Mucosa of rectum (tissue), 2 donors: ENCODE results near the gene ZNF189.
"Not testable (repeated sequence)": the region's sequence is repeated elsewhere in the genome, so short reads cannot be mapped to it uniquely, and the experiment has no call there.

Source experiments
- H3K27ac ChIP-seq, 2 donors: one replicate each; pipeline ENCODE4 v1.7.0; 2013; ENCODE audit warnings: inconsistent platforms in 2 of 2, low read depth in 2 of 2, low read length in 2 of 2
- H3K27me3 ChIP-seq, 2 donors: one replicate each; pipeline ENCODE4 v1.7.0; 2013; ENCODE audit warnings: low read length in 2 of 2; ENCODE audit not compliant: control insufficient read depth in 2 of 2, insufficient read depth in 2 of 2
- H3K36me3 ChIP-seq, 2 donors: one replicate each; pipeline ENCODE4 v1.7.0; 2013; ENCODE audit warnings: low read length in 2 of 2; ENCODE audit not compliant: control insufficient read depth in 2 of 2, insufficient read depth in 2 of 2
- H3K4me1 ChIP-seq, 2 donors: one replicate each; pipeline ENCODE4 v1.7.0; 2013; ENCODE audit warnings: low read length in 2 of 2, mild to moderate bottlenecking in 1 of 2; ENCODE audit not compliant: control insufficient read depth in 2 of 2, insufficient read depth in 2 of 2
- H3K4me3 ChIP-seq, 2 donors: one replicate each; pipeline ENCODE4 v1.7.0; 2013; ENCODE audit warnings: low read length in 2 of 2
- H3K9ac ChIP-seq, 2 donors: one replicate each; pipeline ENCODE4 v1.7.0; 2013; ENCODE audit warnings: low read length in 2 of 2, low read depth in 1 of 2, mild to moderate bottlenecking in 1 of 2
- H3K9me3 ChIP-seq, 2 donors: one replicate each; pipeline ENCODE4 v1.7.0; 2013; ENCODE audit warnings: low read length in 2 of 2; ENCODE audit not compliant: control insufficient read depth in 2 of 2
- donor health status: healthy.
- donor health status: Normal muscosa, but diverticular disease.

ZNF189 gene

GRCh38 chr9:101376111-101376848, 22.4 kb upstream of the ZNF189 start:
- no peak overlapping the region for H3K4me3 ChIP-seq
- H3K9ac ChIP-seq = no peak overlapping the region
- H3K4me1 ChIP-seq = no peaks in the 10 kb centered on the region
- no peaks in the 10 kb centered on the region for H3K27me3 ChIP-seq
- no peaks in the 10 kb centered on the region for H3K9me3 ChIP-seq
- H3K27ac ChIP-seq = no peak overlapping the region
- H3K36me3 ChIP-seq = no peaks in the 10 kb centered on the region

DNA sequence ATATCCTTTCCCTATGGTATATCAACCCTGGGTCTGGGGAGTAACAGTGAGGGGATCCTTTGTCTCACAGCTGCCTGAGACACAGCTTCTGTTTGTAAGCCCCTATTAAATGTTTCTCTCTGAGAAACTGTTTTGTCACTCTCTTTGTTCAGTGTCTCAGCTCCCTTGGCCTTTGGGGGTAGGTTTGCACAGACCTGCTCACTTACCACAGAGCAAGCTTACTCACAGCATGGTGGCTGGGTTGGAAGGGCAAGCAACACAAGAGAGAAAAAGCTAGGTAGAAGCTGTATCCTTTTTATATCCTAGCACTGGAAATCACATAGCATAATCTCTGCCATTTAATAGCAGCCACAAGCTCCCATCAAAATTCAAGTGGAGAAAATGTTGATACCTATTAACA, 18.4 kb upstream of the ZNF189 start:
- Histone ChIP-seq H3K9me3 (no peaks in the 10 kb centered on the region), H3K4me1 (no peaks in the 10 kb centered on the region), H3K9ac (no peak overlapping the region), H3K4me3 (no peak overlapping the region), H3K36me3 (no peaks in the 10 kb centered on the region), H3K27ac (no peak overlapping the region), H3K27me3 (no peaks in the 10 kb centered on the region)

DNA sequence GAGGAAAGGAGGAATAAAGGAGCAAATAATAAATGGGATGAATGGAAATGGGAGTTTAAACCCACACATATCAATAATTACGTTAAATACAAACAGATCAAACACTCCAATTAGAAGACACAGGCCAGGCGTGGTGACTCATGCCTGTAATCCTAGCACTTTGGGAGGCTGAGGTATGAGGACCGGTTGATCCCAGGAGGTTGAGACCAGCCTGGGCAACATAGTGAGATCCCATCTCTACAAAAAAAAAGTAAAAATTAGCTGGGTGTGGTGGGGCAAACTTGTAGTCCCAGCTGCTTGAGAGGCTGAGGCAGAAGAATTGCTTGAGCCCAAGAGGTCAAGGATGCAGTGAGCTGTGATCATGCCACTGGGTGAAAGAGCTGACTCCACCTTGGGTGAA, 17.5 kb upstream of the ZNF189 start:
- Histone ChIP-seq H3K27ac (no peak overlapping the region), H3K27me3 (no peaks in the 10 kb centered on the region), H3K4me3 (no peak overlapping the region), H3K9me3 (no peaks in the 10 kb centered on the region), H3K4me1 (no peaks in the 10 kb centered on the region), H3K36me3 (no peaks in the 10 kb centered on the region), H3K9ac (no peak overlapping the region)

GRCh38 chr9:101381833-101382342, 16.8 kb upstream of the ZNF189 start:
- H3K9ac ChIP-seq = no peak overlapping the region
- H3K27me3 ChIP-seq = no peaks in the 10 kb centered on the region

DNA sequence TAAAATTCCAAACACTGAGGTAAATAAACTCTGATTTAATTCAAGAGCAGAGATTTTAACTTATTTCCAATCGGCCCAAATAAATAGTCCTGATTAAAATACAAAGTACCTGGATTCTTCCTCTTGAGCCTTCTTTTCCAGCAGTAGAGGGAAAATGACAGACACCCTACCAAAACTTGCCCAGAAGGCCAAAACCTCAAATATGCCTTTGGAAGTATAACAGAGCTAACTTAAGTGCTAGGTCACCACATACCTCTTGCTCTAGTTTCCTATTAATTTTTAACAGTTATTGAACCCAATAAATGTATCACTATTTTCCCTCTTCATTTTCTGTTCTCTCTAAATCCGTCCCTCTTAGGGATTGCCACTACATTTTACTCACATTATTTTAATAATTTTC, 15.3 kb upstream of the ZNF189 start:
- Histone ChIP-seq H3K27me3 (no peaks in the 10 kb centered on the region), H3K4me3 (no peak overlapping the region), H3K9me3 (no peaks in the 10 kb centered on the region), H3K9ac (no peak overlapping the region), H3K27ac (no peak overlapping the region), H3K36me3 (peaks cover 0 to under 1% of the 10 kb centered on the region in 2 donors), H3K4me1 (no peaks in the 10 kb centered on the region)

More at GRCh38 chr9:101381833-101382342, 16.8 kb upstream of the ZNF189 start:
- no peak overlapping the region for H3K27ac ChIP-seq
- no peaks in the 10 kb centered on the region for H3K9me3 ChIP-seq
- H3K4me3 ChIP-seq = no peak overlapping the region
- H3K4me1 ChIP-seq = no peaks in the 10 kb centered on the region
- H3K36me3 ChIP-seq = no peaks in the 10 kb centered on the region

- not testable (repeated sequence) for H3K27ac ChIP-seq, H3K27me3 ChIP-seq, H3K4me3 ChIP-seq, H3K9ac ChIP-seq, H3K4me1 ChIP-seq, H3K9me3 ChIP-seq
- peaks cover 3 to 15% of the 10 kb centered on the region in 2 donors for H3K36me3 ChIP-seq
Measured at GRCh38 chr9:101384873-101385536, 13.6 kb upstream of the ZNF189 start, which contains the start of gene BAAT. TSS of gene BAAT (minus strand) at chr9:101385006. CDS start at chr9:101371404, 13,602 bp downstream.

GRCh38 chr9:101387871-101388506, 10.7 kb upstream of the ZNF189 start:
- no peak overlapping the region for H3K27ac ChIP-seq
- H3K27me3 ChIP-seq = no peaks in the 10 kb centered on the region
- no peak overlapping the region for H3K4me3 ChIP-seq
- H3K9me3 ChIP-seq = no peaks in the 10 kb centered on the region
- H3K4me1 ChIP-seq = no peaks in the 10 kb centered on the region
- peaks cover 7 to 21% of the 10 kb centered on the region in 2 donors for H3K36me3 ChIP-seq
- H3K9ac ChIP-seq = no peak overlapping the region

GRCh38 chr9:101388507-101388993, 10.1 kb upstream of the ZNF189 start:
- Histone ChIP-seq H3K9me3 (no peaks in the 10 kb centered on the region), H3K36me3 (peaks cover 7 to 21% of the 10 kb centered on the region in 2 donors), H3K9ac (no peak overlapping the region), H3K27me3 (no peaks in the 10 kb centered on the region), H3K27ac (no peak overlapping the region), H3K4me1 (no peaks in the 10 kb centered on the region), H3K4me3 (no peak overlapping the region)

GRCh38 chr9:101393135-101393534, 5.5 kb upstream of the ZNF189 start:
- Histone ChIP-seq H3K4me3 (no peak overlapping the region), H3K9me3 (no peaks in the 10 kb centered on the region), H3K9ac (no peak overlapping the region), H3K36me3 (peaks cover 7 to 21% of the 10 kb centered on the region in 2 donors), H3K4me1 (peaks cover 0 to 6% of the 10 kb centered on the region in 2 donors), H3K27ac (no peak overlapping the region), H3K27me3 (no peaks in the 10 kb centered on the region)

- Histone ChIP-seq H3K9ac (no peak overlapping the region), H3K4me1 (peaks cover 2 to 13% of the 10 kb centered on the region in 2 donors), H3K36me3 (peaks cover 5 to 9% of the 10 kb centered on the region in 2 donors), H3K4me3 (no peak overlapping the region), H3K27ac (no peak overlapping the region), H3K9me3 (no peaks in the 10 kb centered on the region), H3K27me3 (no peaks in the 10 kb centered on the region)
Measured at GRCh38 chr9:101394687-101395086, 4.0 kb upstream of the ZNF189 start.
